Mucosa of rectum (tissue), 2 donors: ENCODE data around the gene MRPL42.
A peak's percentile ranks its signal among the peaks of the same experiment; 100 is the strongest.
"Not testable (repeated sequence)": the region's sequence is repeated elsewhere in the genome, so short reads cannot be mapped to it uniquely, and the experiment has no call there.

Source experiments
- H3K27ac ChIP-seq, 2 donors: one replicate each; pipeline ENCODE4 v1.7.0; 2013; ENCODE audit warnings: inconsistent platforms in 2 of 2, low read depth in 2 of 2, low read length in 2 of 2
- H3K27me3 ChIP-seq, 2 donors: one replicate each; pipeline ENCODE4 v1.7.0; 2013; ENCODE audit warnings: low read length in 2 of 2; ENCODE audit not compliant: control insufficient read depth in 2 of 2, insufficient read depth in 2 of 2
- H3K36me3 ChIP-seq, 2 donors: one replicate each; pipeline ENCODE4 v1.7.0; 2013; ENCODE audit warnings: low read length in 2 of 2; ENCODE audit not compliant: control insufficient read depth in 2 of 2, insufficient read depth in 2 of 2
- H3K4me1 ChIP-seq, 2 donors: one replicate each; pipeline ENCODE4 v1.7.0; 2013; ENCODE audit warnings: low read length in 2 of 2, mild to moderate bottlenecking in 1 of 2; ENCODE audit not compliant: control insufficient read depth in 2 of 2, insufficient read depth in 2 of 2
- H3K4me3 ChIP-seq, 2 donors: one replicate each; pipeline ENCODE4 v1.7.0; 2013; ENCODE audit warnings: low read length in 2 of 2
- H3K9ac ChIP-seq, 2 donors: one replicate each; pipeline ENCODE4 v1.7.0; 2013; ENCODE audit warnings: low read length in 2 of 2, low read depth in 1 of 2, mild to moderate bottlenecking in 1 of 2
- H3K9me3 ChIP-seq, 2 donors: one replicate each; pipeline ENCODE4 v1.7.0; 2013; ENCODE audit warnings: low read length in 2 of 2; ENCODE audit not compliant: control insufficient read depth in 2 of 2
- donor health status: healthy.
- donor health status: Normal muscosa, but diverticular disease.

MRPL42 gene

GRCh38 chr12:93465841-93466240, 1.5 kb upstream of the MRPL42 start:
- Histone ChIP-seq H3K4me1 (peaks cover 3 to 8% of the 10 kb centered on the region in 2 donors), H3K4me3 (no peak overlapping the region), H3K9ac (no peak overlapping the region), H3K36me3 (peaks cover 3 to 4% of the 10 kb centered on the region in 2 donors), H3K27me3 (no peaks in the 10 kb centered on the region), H3K9me3 (no peaks in the 10 kb centered on the region), H3K27ac (no peak overlapping the region)

- H3K27ac ChIP-seq, result peak overlapping the region in 1 of 2 donors; percentile 89
- no peaks in the 10 kb centered on the region for H3K27me3 ChIP-seq
- H3K4me3 ChIP-seq, result peak overlapping the region; percentile 94 to 100
- H3K36me3 ChIP-seq, result peaks cover 3 to 5% of the 10 kb centered on the region in 2 donors
- H3K9ac ChIP-seq, result peak overlapping the region in 1 of 2 donors; percentile 88
- peaks cover 3 to 8% of the 10 kb centered on the region in 2 donors for H3K4me1 ChIP-seq
- H3K9me3 ChIP-seq, result no peaks in the 10 kb centered on the region
These were observed 526 bp upstream of the MRPL42 start for GRCh38 chr12:93466625-93467350.

- peak overlapping the region; percentile 94 to 100 for H3K4me3 ChIP-seq
- peak overlapping the region; percentile 89 to 95 for H3K27ac ChIP-seq
- H3K9ac ChIP-seq, result peak overlapping the region; percentile 88 to 92
- no peaks in the 10 kb centered on the region for H3K9me3 ChIP-seq
- no peaks in the 10 kb centered on the region for H3K27me3 ChIP-seq
- H3K4me1 ChIP-seq, result peaks cover 3 to 8% of the 10 kb centered on the region in 2 donors
- H3K36me3 ChIP-seq, result peaks cover 3 to 5% of the 10 kb centered on the region in 2 donors
These were observed 676 bp downstream of the MRPL42 start for GRCh38 chr12:93468008-93468371.

DNA sequence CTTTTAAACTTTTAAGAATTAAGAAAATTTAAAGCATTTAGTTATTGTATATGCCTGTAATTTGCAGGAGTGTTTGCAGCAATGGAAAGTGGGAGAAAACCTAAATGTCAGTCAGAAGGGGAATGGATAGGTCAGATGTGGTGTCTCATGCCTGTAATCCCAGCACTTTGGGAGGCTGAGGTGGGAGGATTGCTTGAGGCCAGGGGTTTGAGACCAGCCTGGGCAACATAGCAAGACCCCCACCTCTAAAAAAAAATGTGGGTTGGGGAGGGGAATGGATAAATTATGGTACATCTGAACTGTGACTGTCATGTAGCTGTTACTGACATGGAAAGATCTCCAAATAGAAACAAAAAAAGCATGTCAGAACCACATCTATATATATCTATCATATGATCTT, 2.1 kb downstream of the MRPL42 start:
- no peaks in the 10 kb centered on the region for H3K9me3 ChIP-seq
- H3K27ac ChIP-seq, result no peak overlapping the region
- peaks cover 3 to 8% of the 10 kb centered on the region in 2 donors for H3K4me1 ChIP-seq
- H3K9ac ChIP-seq, result no peak overlapping the region
- no peaks in the 10 kb centered on the region for H3K27me3 ChIP-seq
- H3K4me3 ChIP-seq, result no peak overlapping the region
- peaks cover 3 to 11% of the 10 kb centered on the region in 2 donors for H3K36me3 ChIP-seq

GRCh38 chr12:93476555-93476954, 9.2 kb downstream of the MRPL42 start:
- H3K27me3 ChIP-seq, result no peaks in the 10 kb centered on the region
- H3K4me3 ChIP-seq, result no peak overlapping the region
- H3K36me3 ChIP-seq, result peaks cover 9 to 36% of the 10 kb centered on the region in 2 donors
- H3K9me3 ChIP-seq, result no peaks in the 10 kb centered on the region
- H3K4me1 ChIP-seq, result no peaks in the 10 kb centered on the region
- no peak overlapping the region for H3K9ac ChIP-seq
- H3K27ac ChIP-seq, result no peak overlapping the region

- H3K9ac ChIP-seq, result no peak overlapping the region
- peaks cover 30 to 55% of the 10 kb centered on the region in 2 donors for H3K36me3 ChIP-seq
- H3K4me1 ChIP-seq, result no peaks in the 10 kb centered on the region
- no peak overlapping the region for H3K4me3 ChIP-seq
- no peaks in the 10 kb centered on the region for H3K27me3 ChIP-seq
- no peaks in the 10 kb centered on the region for H3K9me3 ChIP-seq
- peak overlapping the region in 1 of 2 donors; percentile 52 for H3K27ac ChIP-seq
These were observed 15.4 kb downstream of the MRPL42 start for GRCh38 chr12:93482721-93483120.

GRCh38 chr12:93483151-93483807, 16.0 kb downstream of the MRPL42 start:
- no peak overlapping the region for H3K4me3 ChIP-seq
- peak overlapping the region in 1 of 2 donors; percentile 52 for H3K27ac ChIP-seq
- H3K36me3 ChIP-seq, result peaks cover 33 to 53% of the 10 kb centered on the region in 2 donors
- H3K9ac ChIP-seq, result no peak overlapping the region
- no peaks in the 10 kb centered on the region for H3K27me3 ChIP-seq
- no peaks in the 10 kb centered on the region for H3K9me3 ChIP-seq
- no peaks in the 10 kb centered on the region for H3K4me1 ChIP-seq

GRCh38 chr12:93484315-93484981, 17.1 kb downstream of the MRPL42 start:
- Histone ChIP-seq H3K4me3 (no peak overlapping the region), H3K27me3 (no peaks in the 10 kb centered on the region), H3K9ac (no peak overlapping the region), H3K9me3 (no peaks in the 10 kb centered on the region), H3K4me1 (no peaks in the 10 kb centered on the region), H3K36me3 (peaks cover 41 to 48% of the 10 kb centered on the region in 2 donors), H3K27ac (no peak overlapping the region)

DNA sequence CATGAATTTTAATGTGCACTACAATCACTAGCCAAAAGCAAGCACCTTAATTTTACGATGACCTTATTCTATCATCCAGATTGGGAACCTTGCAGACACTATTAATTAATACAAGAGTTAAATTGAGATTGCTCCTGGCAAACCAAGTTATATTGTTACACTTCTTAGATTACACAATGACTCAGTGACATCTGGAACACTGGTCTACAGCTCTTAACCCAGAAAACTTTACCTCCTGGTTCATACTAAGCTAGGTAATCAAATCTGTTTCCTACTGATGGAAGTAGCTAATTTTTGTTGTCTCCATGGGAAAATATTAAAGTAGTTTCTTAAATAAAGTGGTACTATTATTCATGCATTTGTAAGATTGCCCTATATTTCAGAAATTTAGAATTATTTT, 25.5 kb downstream of the MRPL42 start:
- H3K4me3 ChIP-seq, H3K4me1 ChIP-seq, H3K9ac ChIP-seq, H3K27ac ChIP-seq, H3K9me3 ChIP-seq, H3K27me3 ChIP-seq: not testable (repeated sequence)
- H3K36me3 ChIP-seq, result peaks cover 18 to 21% of the 10 kb centered on the region in 2 donors

- peaks cover 8 to 16% of the 10 kb centered on the region in 2 donors for H3K36me3 ChIP-seq
- no peak overlapping the region for H3K4me3 ChIP-seq
- H3K27me3 ChIP-seq, result no peaks in the 10 kb centered on the region
- H3K27ac ChIP-seq, result no peak overlapping the region
- H3K9me3 ChIP-seq, result no peaks in the 10 kb centered on the region
- H3K9ac ChIP-seq, result no peak overlapping the region
- no peaks in the 10 kb centered on the region for H3K4me1 ChIP-seq
These were observed 26.8 kb downstream of the MRPL42 start for GRCh38 chr12:93494096-93494495.
